HepG2 (cell line): ENCODE data around the gene RIMBP2. TPM values are rescaled to one million over a fixed set of nuclear protein-coding genes. Genes with fewer than 3 reads are reported as not detected.

Experiments used
- ATAC-seq: fragments of 200-7000 bp; cut with Tn5 transposase; 3 replicates; pipeline ENCODE4 v1.9.1; 2020; ENCODE audit warnings: mild to moderate bottlenecking, moderate library complexity
- BruUV-seq: library from RNA; stranded (reverse); fragments of 400-500 nt; replicated peaks from 2 replicates; lab custom pipeline; 2021; lab: Mats Ljungman, UMichigan
- CTCF ChIA-PET: fragments of 300-600 bp; formaldehyde crosslinking; extraction: SDS; loops from one replicate; lab custom pipeline; 2021; ENCODE audit warnings: low total read pairs, inconsistent platforms, low intra/inter-chr PET ratio; lab: Yijun Ruan, JAX
- POLR2A ChIA-PET: fragments of 350-600 bp; sonication (Branson Sonifier 250); formaldehyde crosslinking; loops from one replicate; lab custom pipeline; 2020; ENCODE audit warnings: antibody characterized with exemption, inconsistent platforms; lab: Yijun Ruan, JAX
- DNase-seq: peaks from one replicate; pipeline ENCODE4 v3.0.0-alpha.2; 2015; ENCODE audit warnings: low spot score
- FAIRE-seq: peaks from 3 replicates; lab custom pipeline; 2011; peaks lifted over from hg19 to GRCh38; lab: Jason Lieb, UNC
- H2AFZ ChIP-seq: one replicate; pipeline ENCODE4 v1.6.1; 2011; ENCODE audit warnings: low read length, inconsistent platforms
- H3K27ac ChIP-seq: fragments of 300-600 bp; 3 replicates; pipeline ENCODE4 v1.8.0; 2011; ENCODE audit warnings: mixed run types, mild to moderate bottlenecking, mixed read lengths, low read length, inconsistent platforms; ENCODE audit not compliant: insufficient read depth; ENCODE audit errors: extremely low read length
- H3K27me3 ChIP-seq, 2 experiments: fragments of 200-600 bp in 1 of 2; 2 replicates in 1 of 2; 3 replicates in 1 of 2; pipeline versions ENCODE4 v1.6.0 to v1.8.0; 2011; ENCODE audit warnings: low read length in 2 of 2, mild to moderate bottlenecking in 2 of 2, moderate library complexity in 2 of 2, inconsistent platforms in 1 of 2; ENCODE audit not compliant: insufficient read depth in 2 of 2, control insufficient read depth in 1 of 2
- H3K36me3 ChIP-seq, 2 experiments: fragments of 200-600 bp in 1 of 2; replicated peaks in 1 of 2; 2 replicates in 1 of 2; 3 replicates in 1 of 2; pipeline versions ENCODE4 v1.5.1 to v1.8.0; 2011; ENCODE audit warnings: low read length in 2 of 2, inconsistent platforms in 1 of 2; ENCODE audit not compliant: insufficient read depth in 2 of 2, control insufficient read depth in 1 of 2
- H3K4me1 ChIP-seq: 2 replicates; pipeline ENCODE4 v1.5.1; 2012; ENCODE audit warnings: low read length, inconsistent platforms; ENCODE audit not compliant: insufficient read depth
- H3K4me2 ChIP-seq: 2 replicates; pipeline ENCODE4 v1.6.0; 2011; ENCODE audit warnings: low read depth, low read length, inconsistent platforms
- H3K4me3 ChIP-seq, 3 experiments: fragments of 200-600 bp in 1 of 3; sonication (generic), shearing (Covaris generic) in 1 of 3; replicated peaks in 1 of 3; 2 replicates each; pipeline ENCODE4 v1.5.1; 2011 to 2016; ENCODE audit warnings: low read length in 3 of 3, inconsistent platforms in 2 of 3, low read depth in 2 of 3, mild to moderate bottlenecking in 2 of 3, control low read depth in 1 of 3, mixed read lengths in 1 of 3; ENCODE audit not compliant: insufficient read depth in 1 of 3
- H3K79me2 ChIP-seq: one replicate; pipeline ENCODE4 v1.6.1; 2011; ENCODE audit warnings: low read length, inconsistent platforms; ENCODE audit not compliant: insufficient read depth
- H3K9ac ChIP-seq: 2 replicates; pipeline ENCODE4 v1.6.0; 2011; ENCODE audit warnings: mild to moderate bottlenecking, low read depth, low read length, inconsistent platforms; ENCODE audit not compliant: insufficient read depth
- H3K9me3 ChIP-seq: 2 replicates; pipeline ENCODE4 v1.5.1; 2012; ENCODE audit warnings: mild to moderate bottlenecking, low read length
- H4K20me1 ChIP-seq: 2 replicates; pipeline ENCODE4 v1.6.0; 2011; ENCODE audit warnings: inconsistent platforms, mild to moderate bottlenecking, low read length, moderate library complexity; ENCODE audit not compliant: insufficient read depth
- BORCS8-MEF2B ChIP-seq: sonication (generic); formaldehyde crosslinking; IDR thresholded peaks from 2 replicates; pipeline ENCODE4 v1.8.0; 2022; ENCODE audit warnings: mild to moderate bottlenecking, missing genetic modification reagents
- BRD4 ChIP-seq: sonication (generic); formaldehyde crosslinking; IDR thresholded peaks from 2 replicates; pipeline ENCODE4 v1.4.0; 2020; ENCODE audit warnings: missing genetic modification reagents
- DMAP1 ChIP-seq: IDR thresholded peaks from 2 replicates; pipeline ENCODE4 v1.6.1; 2016
- ELF3 ChIP-seq: IDR thresholded peaks from 2 replicates; pipeline ENCODE4 v1.6.1; 2016; ENCODE audit warnings: missing genetic modification reagents, missing compliant biosample characterization
- IKZF1 ChIP-seq: fragments of 450-650 bp; IDR thresholded peaks from 2 replicates; pipeline ENCODE4 v1.7.1; 2016
- IRF2 ChIP-seq: IDR thresholded peaks from 2 replicates; pipeline ENCODE4 v1.6.1; 2018; ENCODE audit warnings: missing genetic modification reagents, missing compliant biosample characterization
- KDM3A ChIP-seq: IDR thresholded peaks from 2 replicates; pipeline ENCODE4 v1.6.1; 2018; ENCODE audit warnings: low read depth, missing compliant biosample characterization
- KDM6A ChIP-seq: IDR thresholded peaks from 2 replicates; pipeline ENCODE4 v1.6.1; 2016; ENCODE audit warnings: low read depth
- NPAS2 ChIP-seq: sonication (generic); formaldehyde crosslinking; IDR thresholded peaks from 2 replicates; pipeline ENCODE4 v1.8.0; 2022; ENCODE audit warnings: mild to moderate bottlenecking, missing genetic modification reagents, borderline replicate concordance
- PHF8 ChIP-seq: sonication (generic); formaldehyde crosslinking; IDR thresholded peaks from 2 replicates; pipeline ENCODE4 v1.5.0; 2020; ENCODE audit warnings: missing genetic modification reagents
- PLRG1 ChIP-seq: fragments of 450-650 bp; conservative IDR thresholded peaks from 2 replicates; pipeline ENCODE4 v1.6.1; 2016
- PPARG ChIP-seq: conservative IDR thresholded peaks from 2 replicates; pipeline ENCODE4 v1.6.1; 2016; ENCODE audit warnings: missing biosample characterization, missing genetic modification reagents
- PRDM4 ChIP-seq: sonication (generic); formaldehyde crosslinking; IDR thresholded peaks from 2 replicates; pipeline ENCODE4 v1.9.0; 2021; ENCODE audit warnings: missing genetic modification reagents, borderline replicate concordance
- RARG ChIP-seq: sonication (generic); formaldehyde crosslinking; IDR thresholded peaks from 2 replicates; pipeline ENCODE4 v1.4.0; 2020; ENCODE audit warnings: low read depth, mild to moderate bottlenecking, missing genetic modification reagents
- THAP7 ChIP-seq: sonication (generic); formaldehyde crosslinking; IDR thresholded peaks from 2 replicates; pipeline ENCODE4 v1.8.1; 2023; ENCODE audit warnings: mild to moderate bottlenecking, missing genetic modification reagents
- ZNF335 ChIP-seq: sonication (generic); formaldehyde crosslinking; IDR thresholded peaks from 2 replicates; pipeline ENCODE4 v1.4.0; 2020; ENCODE audit warnings: missing genetic modification reagents
- ZNF558 ChIP-seq: sonication (generic); formaldehyde crosslinking; IDR thresholded peaks from 2 replicates; pipeline ENCODE4 v1.9.0; 2022; ENCODE audit warnings: mild to moderate bottlenecking, missing genetic modification reagents, borderline replicate concordance
- ZNF570 ChIP-seq: sonication (generic); formaldehyde crosslinking; IDR thresholded peaks from 2 replicates; pipeline ENCODE4 v1.4.0; 2020; ENCODE audit warnings: mild to moderate bottlenecking, missing genetic modification reagents, borderline replicate concordance
- ZNF703 ChIP-seq: sonication (generic); formaldehyde crosslinking; IDR thresholded peaks from 2 replicates; pipeline ENCODE4 v1.5.1; 2020; ENCODE audit warnings: missing genetic modification reagents, mild to moderate bottlenecking, moderate library complexity, borderline replicate concordance
- ZNF773 ChIP-seq: sonication (generic); formaldehyde crosslinking; IDR thresholded peaks from 2 replicates; pipeline ENCODE4 v1.4.0; 2020; ENCODE audit warnings: missing genetic modification reagents, borderline replicate concordance
- ZNF850 ChIP-seq: sonication (generic); formaldehyde crosslinking; conservative IDR thresholded peaks from 2 replicates; pipeline ENCODE4 v1.9.0; 2021; ENCODE audit warnings: mild to moderate bottlenecking, missing genetic modification reagents
- ZSCAN22 ChIP-seq: sonication (generic); formaldehyde crosslinking; IDR thresholded peaks from 2 replicates; pipeline ENCODE4 v1.4.0; 2020; ENCODE audit warnings: mild to moderate bottlenecking, missing genetic modification reagents
- ZSCAN25 ChIP-seq: sonication (generic); formaldehyde crosslinking; IDR thresholded peaks from 2 replicates; pipeline ENCODE4 v1.8.0; 2022; ENCODE audit warnings: mild to moderate bottlenecking, missing genetic modification reagents
- WGBS: methylation state at CpG from one replicate; pipeline ENCODE4 v1.1.6; 2017; ENCODE audit warnings: low lambda C conversion rate; 5-methylcytosine and 5-hydroxymethylcytosine counted together
- in situ Hi-C: cut with HindIII; loops from 2 replicates; pipeline ENCODE4 v1.10.0; 2017; ENCODE audit warnings: low pct_unique_long_range_greater_than_20kb; ENCODE audit not compliant: extremely low pct_ligation_motif_present
- intact Hi-C: fragments of 100-400 bp; cut with micrococcal nuclease; formaldehyde crosslinking; loops from one replicate; pipeline ENCODE4 v1.10.0; 2022; ENCODE audit not compliant: unreplicated experiment
- polyA plus RNA-seq, 8 experiments: library from polyadenylated mRNA; depleted of rRNA in 3 of 8; stranded (reverse) in 7 of 8; unstranded in 1 of 8; fragments of >200 nt; fragmentation: Illumina TruSeq in 4 of 8; extraction: Trizol in 4 of 8; gene quantifications; 2 replicates each; pipeline versions ENCODE4 v1.2.1 to v1.2.3, GENCODE V29; 2011 to 2016; ENCODE audit warnings: low read depth in 4 of 8, missing spikeins in 1 of 8, mixed read lengths in 1 of 8; ENCODE audit not compliant: insufficient read depth in 1 of 8
- total RNA-seq, 5 experiments: library from RNA; depleted of rRNA; stranded (reverse); fragments of >200 nt; fragmentation: Illumina TruSeq; extraction: Trizol; gene quantifications; 2 replicates each; pipeline ENCODE4 v1.2.3, GENCODE V29; 2016; ENCODE audit warnings: low read depth in 1 of 5

The RIMBP2 gene
- total and polyA plus RNA-seq, 2 of the 13 experiments (the other 11 are each of a cell fraction or from before 2014, with no cell fraction given), result 0.03 TPM; not detected in 1

- BruUV-seq, result no TSS peak
Measured at GRCh38 chr12:130495156-130495555, 220.9 kb downstream of the RIMBP2 start.

GRCh38 chr12:130494736-130495135 lies 221.4 kb downstream of the RIMBP2 start:
- CTCF ChIA-PET, result no interaction called here
- H4K20me1 ChIP-seq, result no peaks in the 10 kb centered on the region
- no peak for FAIRE-seq
- intact Hi-C loops (no loop called here), in situ Hi-C loops (no loop called here)
- no peak overlapping the region for H3K9ac ChIP-seq
- BruUV-seq, result no TSS peak
- no peak for ATAC-seq
- no peak overlapping the region for H3K27ac ChIP-seq
- no peaks in the 10 kb centered on the region for H3K79me2 ChIP-seq
- POLR2A ChIA-PET, result no interaction called here
- H3K4me1 ChIP-seq, result no peaks in the 10 kb centered on the region
- no peak overlapping the region for H2AFZ ChIP-seq
- no peak overlapping the region for H3K4me2 ChIP-seq
- no peak overlapping the region for H3K4me3 ChIP-seq
- no peak for DNase-seq
- WGBS, result 57% methylated on average over 5 of the region's 8 CpGs
- H3K36me3 ChIP-seq, result no peaks in the 10 kb centered on the region
- H3K9me3 ChIP-seq, result no peaks in the 10 kb centered on the region
- H3K27me3 ChIP-seq, result peaks cover 1 to 46% of the 10 kb centered on the region in 2 experiments; a peak in 4 of 5 replicates
- TF ChIP-seq BRD4 (CRISPR knock-in tag), result no peak
- TF ChIP-seq ZNF335 (CRISPR knock-in tag), result no peak
- TF ChIP-seq PLRG1, result no peak
- no peak for TF ChIP-seq PPARG (CRISPR knock-in tag)
- TF ChIP-seq ZNF850 (CRISPR knock-in tag), result no peak
- TF ChIP-seq ZNF703 (CRISPR knock-in tag), result no peak
- no peak for TF ChIP-seq IKZF1
- TF ChIP-seq KDM3A, result no peak
- TF ChIP-seq PRDM4, result no peak
- TF ChIP-seq ZNF558 (CRISPR knock-in tag), result no peak
- TF ChIP-seq BORCS8-MEF2B (CRISPR knock-in tag), result no peak
- no peak for TF ChIP-seq ZNF773 (CRISPR knock-in tag)
- TF ChIP-seq ZSCAN22 (CRISPR knock-in tag), result no peak
- TF ChIP-seq KDM6A (CRISPR knock-in tag), result no peak
- TF ChIP-seq ZSCAN25 (CRISPR knock-in tag), result no peak

More at GRCh38 chr12:130495156-130495555, 220.9 kb downstream of the RIMBP2 start:
- no peaks in the 10 kb centered on the region for H3K79me2 ChIP-seq
- H3K36me3 ChIP-seq, result no peaks in the 10 kb centered on the region
- CTCF ChIA-PET, result no interaction called here
- ATAC-seq (no peak), DNase-seq (no peak), FAIRE-seq (no peak)
- TF ChIP-seq PHF8 (CRISPR knock-in tag) (no peak), THAP7 (no peak), IRF2 (no peak), DMAP1 (CRISPR knock-in tag) (no peak), ELF3 (no peak), RARG (CRISPR knock-in tag) (no peak), ZNF570 (CRISPR knock-in tag) (no peak), NPAS2 (no peak)
- WGBS, result 29% methylated on average over 7 of the region's 8 CpGs
- no peaks in the 10 kb centered on the region for H4K20me1 ChIP-seq
- H2AFZ ChIP-seq, result no peak overlapping the region
- H3K9ac ChIP-seq, result no peak overlapping the region
- H3K9me3 ChIP-seq, result no peaks in the 10 kb centered on the region
- peaks cover 1 to 46% of the 10 kb centered on the region in 2 experiments; a peak in 4 of 5 replicates for H3K27me3 ChIP-seq
- POLR2A ChIA-PET, result no interaction called here
- H3K27ac ChIP-seq, result no peak overlapping the region
- in situ Hi-C loops (no loop called here), intact Hi-C loops (no loop called here)
- no peak overlapping the region for H3K4me3 ChIP-seq
- no peak overlapping the region for H3K4me2 ChIP-seq
- H3K4me1 ChIP-seq, result no peaks in the 10 kb centered on the region
